NT2/D1 (cell line): ENCODE results near the gene PLA2G2C.

ENCODE experiments used
- YY1 ChIP-seq: IDR thresholded peaks from 2 replicates; pipeline ENCODE4 v1.6.1; 2011; ENCODE audit not compliant: insufficient read length, insufficient read depth
- ZNF274 ChIP-seq: IDR thresholded peaks from 2 replicates; pipeline ENCODE4 v1.6.1; 2011; ENCODE audit warnings: mild to moderate bottlenecking, low read depth, low read length

DNA sequence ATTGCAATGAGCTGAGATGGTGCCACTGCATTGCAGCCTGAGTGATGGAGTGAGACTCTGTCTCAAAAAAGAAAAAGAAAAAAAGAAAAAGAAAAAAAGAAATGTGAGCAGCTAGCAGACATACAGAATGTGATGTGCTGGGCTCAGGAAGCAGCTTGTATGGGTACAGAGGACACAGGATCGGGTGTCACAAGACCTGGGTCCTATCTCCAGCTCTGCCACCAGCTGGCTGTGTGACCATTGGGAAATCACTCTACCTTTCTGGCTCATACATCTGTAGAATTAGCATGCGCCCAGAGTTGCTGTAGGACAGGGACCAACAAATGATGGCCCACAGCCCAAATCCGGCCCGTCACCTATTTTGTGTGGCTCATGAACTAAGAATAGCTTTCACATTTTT, 3.3 kb upstream of the PLA2G2C start:
- TF ChIP-seq ZNF274: no peak
- no peak for TF ChIP-seq YY1
